WTC11 (cell line): ENCODE measurements around the gene WDCP. TPM values are rescaled to one million over a fixed set of nuclear protein-coding genes. Genes with fewer than 3 reads are reported as not detected.

ENCODE experiments used
- ATAC-seq: fragments of 200-7000 bp; cut with Tn5 transposase; 2 replicates; pipeline ENCODE4 v1.10.0; 2021; ENCODE audit warnings: mild to moderate bottlenecking, moderate library complexity
- CTCF ChIA-PET: fragments of 300-600 bp; sonication (Branson Sonifier 250); formaldehyde crosslinking; loops from one replicate; lab custom pipeline; 2021; ENCODE audit warnings: antibody characterized with exemption; lab: Charles Lee
- POLR2A ChIA-PET: fragments of 350-600 bp; sonication (Branson Sonifier 250); formaldehyde crosslinking; loops from one replicate; lab custom pipeline; 2021; ENCODE audit warnings: antibody characterized with exemption; lab: Charles Lee
- DNase-seq: peaks from one replicate; pipeline ENCODE4 v3.0.0; 2021; ENCODE audit warnings: low spot score
- H3K27ac Mint-ChIP-seq: 2 replicates; pipeline ENCODE4 v1.8.0; 2021; ENCODE audit warnings: mixed read lengths
- H3K27me3 Mint-ChIP-seq: 2 replicates; pipeline ENCODE4 v1.8.0; 2021; ENCODE audit warnings: low read depth, mild to moderate bottlenecking, moderate library complexity, mixed read lengths
- H3K36me3 Mint-ChIP-seq: 2 replicates; pipeline ENCODE4 v1.8.0; 2021; ENCODE audit warnings: mixed read lengths
- H3K4me1 Mint-ChIP-seq: 2 replicates; pipeline ENCODE4 v1.8.0; 2022; ENCODE audit warnings: mixed read lengths
- H3K4me3 Mint-ChIP-seq: 2 replicates; pipeline ENCODE4 v1.8.0; 2021; ENCODE audit warnings: mild to moderate bottlenecking, moderate library complexity, mixed read lengths
- H3K9me3 Mint-ChIP-seq: 2 replicates; pipeline ENCODE4 v1.8.0; 2021; ENCODE audit warnings: mixed read lengths
- ARID4B ChIP-seq: sonication (generic); formaldehyde crosslinking; IDR thresholded peaks from 2 replicates; pipeline ENCODE4 v1.8.0; 2023; ENCODE audit warnings: missing genetic modification reagents, mild to moderate bottlenecking, borderline replicate concordance
- NR1H2 ChIP-seq: sonication (generic); formaldehyde crosslinking; IDR thresholded peaks from 2 replicates; pipeline ENCODE4 v1.9.0; 2021; ENCODE audit warnings: mild to moderate bottlenecking, moderate library complexity, missing genetic modification reagents
- PRDM15 ChIP-seq: sonication (generic); formaldehyde crosslinking; IDR thresholded peaks from 2 replicates; pipeline ENCODE4 v1.8.0; 2022; ENCODE audit warnings: missing genetic modification reagents
- SP1 ChIP-seq: sonication (generic); formaldehyde crosslinking; conservative IDR thresholded peaks from 2 replicates; pipeline ENCODE4 v1.8.1; 2022; ENCODE audit warnings: missing genetic modification reagents
- USF2 ChIP-seq: sonication (generic); formaldehyde crosslinking; IDR thresholded peaks from 2 replicates; pipeline ENCODE4 v1.8.1; 2023; ENCODE audit warnings: mild to moderate bottlenecking, missing genetic modification reagents, moderate library complexity
- ZNF138 ChIP-seq: sonication (generic); formaldehyde crosslinking; conservative IDR thresholded peaks from 2 replicates; pipeline ENCODE4 v1.8.1; 2022; ENCODE audit warnings: mild to moderate bottlenecking, moderate library complexity, missing genetic modification reagents
- ZNF396 ChIP-seq: fragments of 250-450 bp; sonication (Bioruptor Pico); IDR thresholded peaks from 2 replicates; pipeline ENCODE4 v1.8.0; 2021; ENCODE audit warnings: mild to moderate bottlenecking, moderate library complexity, borderline replicate concordance
- total RNA-seq: library from RNA; stranded (reverse); gene quantifications from 3 replicates; pipeline ENCODE4 v1.2.3, GENCODE V29; 2021

The WDCP gene
- total RNA-seq, 1 experiment from 2014 or later, result 31.9 TPM

GRCh38 chr2:24038786-24039499 is 8.2 kb downstream of the WDCP start:
- POLR2A ChIA-PET, result no interaction called here
- Mint-ChIP-seq H3K36me3 (peaks cover 31% of the 10 kb centered on the region), H3K9me3 (no peaks in the 10 kb centered on the region)
- no peak for TF ChIP-seq NR1H2 (CRISPR knock-in tag)
- no peak for TF ChIP-seq ZNF138
- no peak for TF ChIP-seq ZNF396
- TF ChIP-seq, all 79 proteins: peak for 0
- Mint-ChIP-seq H3K27ac (no peak overlapping the region), H3K4me1 (no peaks in the 10 kb centered on the region), H3K27me3 (no peaks in the 10 kb centered on the region), H3K4me3 (no peak overlapping the region)
- DNase-seq (no peak), ATAC-seq (no peak)
- CTCF ChIA-PET, result no interaction called here

- Mint-ChIP-seq H3K9me3 (no peaks in the 10 kb centered on the region), H3K4me1 (peaks cover 54% of the 10 kb centered on the region), H3K27ac (peak overlapping the region; percentile 96), H3K36me3 (peaks cover 43% of the 10 kb centered on the region), H3K27me3 (no peaks in the 10 kb centered on the region), H3K4me3 (peak overlapping the region; percentile 47)
- peak; percentile 59 for ATAC-seq
- TF ChIP-seq ARID4B (CRISPR knock-in tag), result no peak
- no peak for TF ChIP-seq PRDM15 (CRISPR knock-in tag)
- TF ChIP-seq USF2 (CRISPR knock-in tag), result peak; percentile 55
- DNase-seq, result no peak
- CTCF ChIA-PET, result interaction anchor here (1.0 to 4.2 kb wide), 10 partner anchors 10 to 752 kb away, joined by 3 to 19 read pairs (median 7); partner anchors contain the start of genes ATAD2B, SF3B6, TP53I3 and WDCP
- POLR2A ChIA-PET, result interaction anchor here (1.0 to 1.7 kb wide), 4 partner anchors 21 to 99 kb away, joined by 3 to 8 read pairs (median 6); partner anchors contain the start of genes ATAD2B, FKBP1B and WDCP
These were observed 21.0 kb downstream of the WDCP start for GRCh38 chr2:24026233-24026632.

- H3K27ac Mint-ChIP-seq, result peak overlapping the region; percentile 96
- H3K27me3 Mint-ChIP-seq, result no peaks in the 10 kb centered on the region
- H3K9me3 Mint-ChIP-seq, result no peaks in the 10 kb centered on the region
- ChIA-PET CTCF (interaction anchor here (0.5 to 4.2 kb wide), 6 partner anchors 22 to 202 kb away, joined by 3 to 19 read pairs (median 8); partner anchors contain the start of genes SF3B6, TP53I3 and WDCP), POLR2A (interaction anchor here (0.6 to 1.7 kb wide), 4 partner anchors 25 to 151 kb away, joined by 3 to 8 read pairs (median 4); partner anchors contain the start of genes ATAD2B and FKBP1B)
- no peak for TF ChIP-seq SP1
- peaks cover 33% of the 10 kb centered on the region for H3K36me3 Mint-ChIP-seq
- H3K4me3 Mint-ChIP-seq, result no peak overlapping the region
- ATAC-seq (no peak), DNase-seq (no peak)
- peaks cover 59% of the 10 kb centered on the region for H3K4me1 Mint-ChIP-seq
These were observed 22.1 kb downstream of the WDCP start for GRCh38 chr2:24024996-24025663.
